ENCODE results near the gene INPP5A. TPM values are rescaled to one million over a fixed set of nuclear protein-coding genes. Genes with fewer than 3 reads are reported as not detected.

Gene INPP5A
- total RNA-seq, 2 donors from 2014 or later = 9.2 to 14.5 TPM

GRCh38 chr10:132523561-132524442 is 13.8 kb upstream of the INPP5A start:
- TF ChIP-seq POLR2A (IDR thresholded peaks at IDR 0.05) (no peak), CTCF (IDR thresholded peaks at IDR 0.05) (no peak)
- H3K9me3 ChIP-seq = no peaks in the 10 kb centered on the region
- WGBS, 2 donors = 89 to 90% methylated on average over 14 to 15 of the region's 15 CpGs
- no peak overlapping the region for H3K4me3 ChIP-seq
- intact Hi-C loops (cut with DNase I) = no loop called here
- ATAC-seq = no peak
- DNase-seq = peak in 3 of 4 donors; percentile 3 to 9 (median 7)
- no peak overlapping the region for H3K27ac ChIP-seq
- H3K4me1 ChIP-seq = peaks cover 19% of the 10 kb centered on the region
- H3K36me3 ChIP-seq (replicated peaks in 1 of 2; ENCODE audit: insufficient read depth in 1 of 2, low read depth in 2 of 2) = no peaks in the 10 kb centered on the region
- H3K27me3 ChIP-seq = peaks cover 0 to 4% of the 10 kb centered on the region in 2 donors

DNA sequence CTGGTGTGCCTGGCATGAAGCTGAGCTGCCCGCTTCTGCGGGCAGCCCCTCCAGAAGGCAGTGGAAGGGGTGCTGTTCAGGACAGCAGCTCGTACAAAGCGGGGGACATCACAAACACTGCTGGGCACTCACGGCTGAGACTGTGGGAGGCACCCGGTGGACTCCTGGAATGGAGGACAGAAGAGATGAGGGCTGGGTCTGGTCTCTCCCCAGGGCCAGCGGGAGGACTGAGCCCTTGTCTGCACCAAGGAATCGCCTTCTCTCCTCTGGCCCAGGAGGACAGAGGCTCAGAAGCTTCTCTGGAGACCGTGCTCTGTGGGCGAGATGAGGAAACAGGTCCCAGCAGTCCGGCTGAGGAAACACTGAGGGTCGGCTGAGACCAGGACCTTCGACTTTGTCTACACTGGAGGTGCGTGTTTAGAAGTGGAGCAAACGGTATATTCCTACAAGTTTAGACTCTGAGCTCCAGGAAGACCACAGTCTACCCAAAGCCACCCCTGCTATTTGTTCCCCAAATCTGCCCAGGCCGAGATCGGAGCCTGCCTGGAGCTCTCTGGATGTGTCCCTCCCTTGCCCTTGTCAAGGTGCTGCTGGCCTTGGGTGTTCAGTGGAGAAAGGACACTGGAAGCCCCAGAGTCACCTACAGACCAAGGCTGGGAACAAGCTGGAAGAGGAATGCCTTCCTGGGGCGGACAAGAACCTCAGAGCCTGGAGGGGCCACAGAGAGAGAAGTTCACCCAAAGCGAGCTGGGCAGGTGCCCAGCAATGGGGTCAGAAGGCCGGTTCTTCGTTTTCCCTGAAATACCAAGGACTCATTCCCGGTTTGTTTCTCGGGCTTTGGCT is 12.9 kb upstream of the INPP5A start:
- DNase-seq (peak in 2 of 4 donors; percentile 1 to 8), ATAC-seq (no peak)
- intact Hi-C loops (cut with DNase I) = no loop called here
- Histone ChIP-seq H3K9me3 (no peaks in the 10 kb centered on the region), H3K36me3 (replicated peaks in 1 of 2; ENCODE audit: insufficient read depth in 1 of 2, low read depth in 2 of 2) (no peaks in the 10 kb centered on the region), H3K27ac (no peak overlapping the region), H3K4me1 (peaks cover 11% of the 10 kb centered on the region), H3K27me3 (peaks cover 0 to 4% of the 10 kb centered on the region in 2 donors), H3K4me3 (no peak overlapping the region)
- 89 to 90% methylated on average over 16 to 23 of the region's 23 CpGs for WGBS, 2 donors
- TF ChIP-seq CTCF (IDR thresholded peaks at IDR 0.05) = no peak
- TF ChIP-seq POLR2A (IDR thresholded peaks at IDR 0.05) = no peak

- no peak for ATAC-seq
- H3K27me3 ChIP-seq = peaks cover 0 to 4% of the 10 kb centered on the region in 2 donors
- H3K4me1 ChIP-seq = no peaks in the 10 kb centered on the region
- H3K4me3 ChIP-seq = no peak overlapping the region
- intact Hi-C loops (cut with DNase I) = no loop called here
- no peak overlapping the region for H3K27ac ChIP-seq
- no peaks in the 10 kb centered on the region for H3K36me3 ChIP-seq (replicated peaks in 1 of 2; ENCODE audit: insufficient read depth in 1 of 2, low read depth in 2 of 2)
- DNase-seq = peak in 1 of 4 donors; percentile 1
- TF ChIP-seq POLR2A (IDR thresholded peaks at IDR 0.05) (no peak), CTCF (IDR thresholded peaks at IDR 0.05) (no peak)
- no peaks in the 10 kb centered on the region for H3K9me3 ChIP-seq
- WGBS, 2 donors = 73 to 84% methylated on average over 16 of the region's 16 CpGs
Observed at GRCh38 chr10:132526676-132527075, 10.9 kb upstream of the INPP5A start.

- ATAC-seq (no peak), DNase-seq (peak in 1 of 4 donors; percentile 5)
- H3K27me3 ChIP-seq = peaks cover 0 to 4% of the 10 kb centered on the region in 2 donors
- H3K9me3 ChIP-seq = no peaks in the 10 kb centered on the region
- H3K4me1 ChIP-seq = no peaks in the 10 kb centered on the region
- 54 to 67% methylated on average over 17 to 21 of the region's 21 CpGs for WGBS, 2 donors
- no peaks in the 10 kb centered on the region for H3K36me3 ChIP-seq (replicated peaks in 1 of 2; ENCODE audit: insufficient read depth in 1 of 2, low read depth in 2 of 2)
- H3K27ac ChIP-seq = no peak overlapping the region
- intact Hi-C loops (cut with DNase I) = no loop called here
- TF ChIP-seq POLR2A (IDR thresholded peaks at IDR 0.05) (no peak), CTCF (IDR thresholded peaks at IDR 0.05) (no peak)
- no peak overlapping the region for H3K4me3 ChIP-seq
Observed at GRCh38 chr10:132527339-132528063, 10.1 kb upstream of the INPP5A start.
